Measurements from ENCODE around the gene TAGLN2. TPM values are rescaled to one million over a fixed set of nuclear protein-coding genes. Genes with fewer than 3 reads are reported as not detected.

Gene TAGLN2
- total RNA-seq, 2 donors from 2014 or later = 97.1 to 386 TPM

DNA sequence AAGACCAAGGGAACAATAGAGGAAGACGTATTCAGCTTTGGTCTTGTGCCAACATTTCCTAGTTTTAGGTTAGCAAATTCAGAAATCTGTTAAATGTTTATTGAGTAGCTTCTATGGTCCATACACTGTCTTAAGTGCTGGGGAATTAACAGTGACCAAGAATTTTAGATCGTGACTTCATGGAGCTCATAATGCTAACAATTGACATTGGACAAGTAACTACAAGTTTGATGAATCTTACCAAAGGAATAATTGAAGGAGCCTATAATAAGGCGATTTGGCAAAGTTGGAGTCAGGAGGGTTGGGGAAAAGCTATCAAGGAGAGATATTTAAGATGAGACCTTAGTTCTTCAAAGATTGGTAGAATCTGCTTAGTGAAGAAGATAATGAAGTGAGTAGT lies 30.1 kb upstream of the TAGLN2 start:
- H3K27me3 ChIP-seq (replicated peaks; ENCODE audit: insufficient read depth) = no peaks in the 10 kb centered on the region
- no peak for DNase-seq (ENCODE audit: low spot score)
- H3K4me3 ChIP-seq = no peak overlapping the region
- no peaks in the 10 kb centered on the region for H3K4me1 ChIP-seq (replicated peaks)
- H3K36me3 ChIP-seq = no peaks in the 10 kb centered on the region
- intact Hi-C loops (cut with DNase I) = no loop called here
- no peak overlapping the region for H3K27ac ChIP-seq
- TF ChIP-seq POLR2A (IDR thresholded peaks at IDR 0.05) (no peak), POLR2AphosphoS5 (IDR thresholded peaks at IDR 0.05) (no peak)
- TF ChIP-seq, protein P1, sequence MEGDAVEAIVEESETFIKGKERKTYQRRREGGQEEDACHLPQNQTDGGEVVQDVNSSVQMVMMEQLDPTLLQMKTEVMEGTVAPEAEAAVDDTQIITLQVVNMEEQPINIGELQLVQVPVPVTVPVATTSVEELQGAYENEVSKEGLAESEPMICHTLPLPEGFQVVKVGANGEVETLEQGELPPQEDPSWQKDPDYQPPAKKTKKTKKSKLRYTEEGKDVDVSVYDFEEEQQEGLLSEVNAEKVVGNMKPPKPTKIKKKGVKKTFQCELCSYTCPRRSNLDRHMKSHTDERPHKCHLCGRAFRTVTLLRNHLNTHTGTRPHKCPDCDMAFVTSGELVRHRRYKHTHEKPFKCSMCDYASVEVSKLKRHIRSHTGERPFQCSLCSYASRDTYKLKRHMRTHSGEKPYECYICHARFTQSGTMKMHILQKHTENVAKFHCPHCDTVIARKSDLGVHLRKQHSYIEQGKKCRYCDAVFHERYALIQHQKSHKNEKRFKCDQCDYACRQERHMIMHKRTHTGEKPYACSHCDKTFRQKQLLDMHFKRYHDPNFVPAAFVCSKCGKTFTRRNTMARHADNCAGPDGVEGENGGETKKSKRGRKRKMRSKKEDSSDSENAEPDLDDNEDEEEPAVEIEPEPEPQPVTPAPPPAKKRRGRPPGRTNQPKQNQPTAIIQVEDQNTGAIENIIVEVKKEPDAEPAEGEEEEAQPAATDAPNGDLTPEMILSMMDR (IDR thresholded peaks at IDR 0.05) = no peak
- no peaks in the 10 kb centered on the region for H3K9me3 ChIP-seq
- WGBS = 50% methylated on average over 3 of the region's 3 CpGs

DNA sequence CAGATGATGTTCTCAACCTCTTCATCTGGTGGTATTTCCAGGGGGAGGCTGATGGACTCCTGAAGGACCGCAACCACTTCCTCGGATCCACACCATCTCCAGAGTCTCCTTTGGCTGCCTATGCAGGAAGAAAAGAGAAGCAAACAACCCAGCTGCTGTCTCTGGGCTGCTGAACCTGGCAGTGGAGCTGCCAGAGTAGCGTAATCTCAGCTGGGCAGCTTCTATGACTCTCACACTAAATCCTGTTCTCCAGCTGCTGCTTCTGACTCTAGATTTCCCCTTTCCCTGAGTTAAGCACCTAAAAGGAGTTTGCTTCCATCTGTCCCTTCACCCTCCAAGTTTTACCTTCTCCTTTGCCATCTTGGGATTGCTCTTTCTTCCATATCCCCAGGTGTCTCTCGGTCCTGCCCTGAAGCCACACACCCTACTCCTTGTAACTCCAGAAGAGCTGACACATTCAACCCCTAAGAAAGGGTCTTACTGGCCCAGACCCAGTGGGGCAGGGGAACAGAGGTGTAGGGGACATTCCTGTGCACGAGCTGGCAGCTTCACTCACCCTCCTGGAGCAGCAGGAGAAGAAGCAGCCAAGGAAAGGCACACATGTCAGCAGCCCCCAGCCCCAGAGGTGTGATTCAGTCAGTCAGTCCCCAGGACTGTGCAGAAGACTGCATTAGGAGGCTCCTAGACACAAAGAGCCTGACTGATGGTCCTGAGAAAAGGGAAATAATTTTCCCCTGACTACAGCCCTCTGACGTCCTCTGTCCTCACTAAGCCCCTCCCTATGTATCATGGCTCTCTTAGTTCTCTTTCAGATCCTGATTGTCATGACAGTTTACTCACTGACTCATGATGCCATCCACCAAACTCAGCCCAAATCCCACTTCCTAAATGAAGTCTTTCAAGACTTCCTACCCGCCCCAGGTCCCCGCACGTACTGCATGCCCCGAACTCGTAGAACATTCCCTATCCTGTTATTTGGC lies 28.5 kb upstream of the TAGLN2 start, which contains the start of gene SLAMF9:
SLAMF9 (minus strand) TSS at position 702 of the 980 bp plus-strand sequence; CDS start at position 602, 100 bp downstream.
- Histone ChIP-seq H3K27ac (no peak within 1 kb of the TSS), H3K27me3 (replicated peaks; ENCODE audit: insufficient read depth) (no peaks in the 10 kb centered on the region), H3K36me3 (no peaks in the 10 kb centered on the region), H3K4me1 (replicated peaks) (peaks cover 10% of the 10 kb centered on the region), H3K4me3 (no peak within 1 kb of the TSS), H3K9me3 (no peaks in the 10 kb centered on the region)
- no peak for TF ChIP-seq POLR2AphosphoS5 (IDR thresholded peaks at IDR 0.05)
- no peak for TF ChIP-seq POLR2A (IDR thresholded peaks at IDR 0.05)
- TF ChIP-seq, protein P1 (IDR thresholded peaks at IDR 0.05) = no peak
- DNase-seq (ENCODE audit: low spot score) = no peak
- intact Hi-C loops (cut with DNase I) = no loop called here
- 80% methylated on average over 11 of the region's 11 CpGs for WGBS

DNA sequence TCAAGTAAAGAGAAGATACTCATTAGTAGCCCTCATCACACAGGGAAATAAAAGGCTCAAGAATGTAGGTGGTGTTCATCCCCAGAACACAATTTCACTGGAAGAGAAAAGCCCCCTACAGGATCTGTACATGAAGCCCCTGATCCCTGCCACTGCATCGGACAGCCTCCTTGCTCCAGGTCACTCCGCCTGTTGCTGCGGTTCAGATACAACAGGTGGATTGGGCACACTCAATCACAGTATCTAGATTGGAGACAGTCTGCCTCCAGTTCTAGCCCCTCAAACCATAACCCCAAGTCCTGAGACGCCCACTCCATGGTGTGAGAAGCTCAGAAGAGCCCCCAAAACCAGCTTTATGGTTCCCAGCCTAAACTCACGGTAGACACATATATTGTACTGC lies 27.6 kb upstream of the TAGLN2 start:
- Histone ChIP-seq H3K4me1 (replicated peaks) (peaks cover 10% of the 10 kb centered on the region), H3K4me3 (no peak overlapping the region), H3K36me3 (no peaks in the 10 kb centered on the region), H3K9me3 (no peaks in the 10 kb centered on the region), H3K27me3 (replicated peaks; ENCODE audit: insufficient read depth) (no peaks in the 10 kb centered on the region), H3K27ac (no peak overlapping the region)
- TF ChIP-seq, protein P1 (IDR thresholded peaks at IDR 0.05) = no peak
- no peak for TF ChIP-seq POLR2AphosphoS5 (IDR thresholded peaks at IDR 0.05)
- no peak for TF ChIP-seq POLR2A (IDR thresholded peaks at IDR 0.05)
- 87% methylated on average over 5 of the region's 5 CpGs for WGBS
- intact Hi-C loops (cut with DNase I) = no loop called here
- DNase-seq (ENCODE audit: low spot score) = no peak

DNA sequence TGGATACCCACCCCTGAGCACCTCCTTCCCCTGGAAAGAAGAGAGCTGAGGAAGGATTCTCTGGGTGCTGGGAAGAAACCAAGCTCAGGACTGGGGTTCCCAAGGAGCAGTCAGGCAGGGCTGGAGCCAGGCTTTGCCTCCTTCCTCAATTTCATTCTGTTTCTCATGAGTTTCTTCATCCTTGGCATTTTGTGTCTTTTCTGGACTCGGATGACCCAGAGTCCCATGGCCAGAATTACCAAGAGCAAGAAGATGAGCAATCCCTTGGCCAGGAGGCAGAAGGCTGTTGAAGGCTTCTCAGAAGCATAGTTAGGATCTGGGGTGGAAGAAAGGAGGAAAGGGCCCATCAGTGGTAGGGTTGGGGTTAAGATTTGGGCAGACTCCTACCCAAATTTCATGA lies 26.2 kb upstream of the TAGLN2 start:
- H3K36me3 ChIP-seq = no peaks in the 10 kb centered on the region
- H3K4me1 ChIP-seq (replicated peaks) = peaks cover 10% of the 10 kb centered on the region
- no peaks in the 10 kb centered on the region for H3K27me3 ChIP-seq (replicated peaks; ENCODE audit: insufficient read depth)
- intact Hi-C loops (cut with DNase I) = no loop called here
- TF ChIP-seq POLR2A (IDR thresholded peaks at IDR 0.05) = no peak
- no peaks in the 10 kb centered on the region for H3K9me3 ChIP-seq
- DNase-seq (ENCODE audit: low spot score) = no peak
- 91% methylated on average over 1 of the region's 1 CpG for WGBS
- H3K27ac ChIP-seq = no peak overlapping the region
- H3K4me3 ChIP-seq = no peak overlapping the region

DNA sequence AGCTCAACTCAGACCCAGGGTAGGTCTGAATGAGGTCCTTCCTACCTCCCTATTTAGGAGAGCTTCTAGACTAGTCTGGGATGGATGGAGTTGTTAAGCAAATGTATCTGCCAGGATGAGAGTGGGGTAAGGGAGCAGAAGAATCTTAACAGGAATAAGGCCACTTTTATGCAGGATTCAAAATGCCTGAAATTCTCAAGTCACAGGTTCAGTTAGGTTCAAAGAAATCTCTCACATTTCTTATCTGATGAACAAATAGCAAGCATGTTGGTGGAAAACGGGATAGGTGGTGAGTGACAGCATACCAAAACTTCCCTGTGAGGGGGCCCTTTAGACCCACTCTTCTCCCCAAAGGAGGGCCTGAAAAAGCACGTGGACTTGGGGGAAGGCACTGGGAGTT lies 25.7 kb upstream of the TAGLN2 start:
- Histone ChIP-seq H3K27me3 (replicated peaks; ENCODE audit: insufficient read depth) (no peaks in the 10 kb centered on the region), H3K4me1 (replicated peaks) (peaks cover 10% of the 10 kb centered on the region), H3K4me3 (no peak overlapping the region), H3K27ac (no peak overlapping the region), H3K9me3 (no peaks in the 10 kb centered on the region), H3K36me3 (no peaks in the 10 kb centered on the region)
- WGBS = 48% methylated on average over 2 of the region's 2 CpGs
- DNase-seq (ENCODE audit: low spot score) = no peak
- TF ChIP-seq, protein P1 (IDR thresholded peaks at IDR 0.05) = no peak
- no peak for TF ChIP-seq POLR2AphosphoS5 (IDR thresholded peaks at IDR 0.05)
- TF ChIP-seq POLR2A (IDR thresholded peaks at IDR 0.05) = no peak
- intact Hi-C loops (cut with DNase I) = no loop called here

Data from prostate gland (tissue), 2 donors.